Karpas-422 (cell line): ENCODE data around the gene AOAH. TPM values are rescaled to one million over a fixed set of nuclear protein-coding genes. Genes with fewer than 3 reads are reported as not detected.

Experiments used
- DNase-seq: peaks from one replicate; pipeline ENCODE4 v3.0.0-alpha.2; 2015
- H2AFZ ChIP-seq: fragments of 200-600 bp; sonication (generic); 2 replicates; pipeline ENCODE4 v1.6.1; 2014; ENCODE audit warnings: antibody characterized with exemption, low read length, mixed read lengths
- H3K27ac ChIP-seq: fragments of 200-600 bp; sonication (generic); 2 replicates; pipeline ENCODE4 v1.5.1; 2014; ENCODE audit warnings: mild to moderate bottlenecking, low read length, moderate library complexity
- H3K27me3 ChIP-seq: fragments of 200-600 bp; sonication (generic); 2 replicates; pipeline ENCODE4 v1.6.1; 2014; ENCODE audit warnings: low read length, mixed read lengths
- H3K36me3 ChIP-seq: fragments of 200-600 bp; sonication (generic); 2 replicates; pipeline ENCODE4 v1.6.1; 2014; ENCODE audit warnings: low read length, mixed read lengths; ENCODE audit not compliant: insufficient read depth
- H3K4me1 ChIP-seq: fragments of 200-600 bp; sonication (generic); 2 replicates; pipeline ENCODE4 v1.6.1; 2014; ENCODE audit warnings: mild to moderate bottlenecking, low read length, mixed read lengths
- H3K4me2 ChIP-seq: fragments of 200-600 bp; sonication (generic); 2 replicates; pipeline ENCODE4 v1.6.1; 2014; ENCODE audit warnings: low read length, low read depth, mild to moderate bottlenecking; ENCODE audit not compliant: poor library complexity, severe bottlenecking
- H3K4me3 ChIP-seq: fragments of 200-600 bp; sonication (generic); 2 replicates; pipeline ENCODE4 v1.5.1; 2014; ENCODE audit warnings: mild to moderate bottlenecking, antibody characterized with exemption, low read length, mixed read lengths
- H3K79me2 ChIP-seq: fragments of 200-600 bp; sonication (generic); 2 replicates; pipeline ENCODE4 v1.6.1; 2014; ENCODE audit warnings: mild to moderate bottlenecking, low read length, mixed read lengths
- H3K9ac ChIP-seq: fragments of 200-600 bp; sonication (generic); 2 replicates; pipeline ENCODE4 v1.6.0; 2014; ENCODE audit warnings: low read length
- H3K9me2 ChIP-seq: fragments of 200-600 bp; sonication (generic), shearing (Covaris generic); replicated peaks from 2 replicates; pipeline ENCODE4 v1.6.0; 2014; ENCODE audit warnings: mild to moderate bottlenecking, low read length, moderate library complexity; ENCODE audit not compliant: insufficient read depth
- H3K9me3 ChIP-seq: fragments of 300-700, 200-600 bp; sonication (generic); 2 replicates; pipeline ENCODE4 v1.6.1; 2014; ENCODE audit warnings: low read length, mixed read lengths
- H4K20me1 ChIP-seq: fragments of 200-600 bp; sonication (generic); 2 replicates; pipeline ENCODE4 v1.6.1; 2014; ENCODE audit warnings: mild to moderate bottlenecking, antibody characterized with exemption, low read length, low read depth; ENCODE audit not compliant: insufficient read depth
- total RNA-seq: library from RNA; depleted of rRNA; stranded (reverse); fragments of >200 nt; shearing (Covaris generic); gene quantifications from 2 replicates; pipeline ENCODE4 v1.2.3, GENCODE V29; 2014; ENCODE audit warnings: low replicate concordance

The AOAH gene
- total RNA-seq, 1 experiment from 2014 or later, result not detected

GRCh38 chr7:36663481-36663880, 60.8 kb downstream of the AOAH start:
- Histone ChIP-seq H3K9ac (no peak overlapping the region), H3K27ac (no peak overlapping the region), H3K27me3 (no peaks in the 10 kb centered on the region), H3K9me3 (no peaks in the 10 kb centered on the region), H3K9me2 (no peaks in the 10 kb centered on the region), H2AFZ (no peak overlapping the region), H3K36me3 (no peaks in the 10 kb centered on the region), H3K79me2 (no peaks in the 10 kb centered on the region), H4K20me1 (no peaks in the 10 kb centered on the region), H3K4me1 (no peaks in the 10 kb centered on the region), H3K4me3 (no peak overlapping the region), H3K4me2 (no peak overlapping the region)
- no peak for DNase-seq

GRCh38 chr7:36661135-36661840, 63.0 kb downstream of the AOAH start:
- Histone ChIP-seq H4K20me1 (no peaks in the 10 kb centered on the region), H3K4me2 (no peak overlapping the region), H2AFZ (no peak overlapping the region), H3K4me3 (no peak overlapping the region), H3K9me3 (no peaks in the 10 kb centered on the region), H3K9ac (no peak overlapping the region), H3K27ac (no peak overlapping the region), H3K79me2 (no peaks in the 10 kb centered on the region), H3K36me3 (no peaks in the 10 kb centered on the region), H3K4me1 (no peaks in the 10 kb centered on the region), H3K9me2 (no peaks in the 10 kb centered on the region), H3K27me3 (no peaks in the 10 kb centered on the region)
- DNase-seq, result no peak

GRCh38 chr7:36659638-36660341, 64.5 kb downstream of the AOAH start:
- Histone ChIP-seq H4K20me1 (no peaks in the 10 kb centered on the region), H3K4me1 (no peaks in the 10 kb centered on the region)

GRCh38 chr7:36659172-36659516, 65.2 kb downstream of the AOAH start:
- no peaks in the 10 kb centered on the region for H3K4me1 ChIP-seq
- no peaks in the 10 kb centered on the region for H3K27me3 ChIP-seq
- no peaks in the 10 kb centered on the region for H3K9me2 ChIP-seq
- H3K9ac ChIP-seq, result no peak overlapping the region
- no peaks in the 10 kb centered on the region for H3K9me3 ChIP-seq
- no peaks in the 10 kb centered on the region for H3K36me3 ChIP-seq
- no peaks in the 10 kb centered on the region for H3K79me2 ChIP-seq
- H3K4me3 ChIP-seq, result no peak overlapping the region
- H3K4me2 ChIP-seq, result no peak overlapping the region
- H2AFZ ChIP-seq, result no peak overlapping the region
- H3K27ac ChIP-seq, result no peak overlapping the region
- no peaks in the 10 kb centered on the region for H4K20me1 ChIP-seq
- no peak for DNase-seq

More at GRCh38 chr7:36659638-36660341, 64.5 kb downstream of the AOAH start:
- no peak overlapping the region for H3K27ac ChIP-seq
- H3K79me2 ChIP-seq, result no peaks in the 10 kb centered on the region
- no peaks in the 10 kb centered on the region for H3K36me3 ChIP-seq
- no peak for DNase-seq
- no peak overlapping the region for H3K9ac ChIP-seq
- no peaks in the 10 kb centered on the region for H3K27me3 ChIP-seq
- H2AFZ ChIP-seq, result no peak overlapping the region
- no peak overlapping the region for H3K4me3 ChIP-seq
- no peaks in the 10 kb centered on the region for H3K9me3 ChIP-seq
- H3K4me2 ChIP-seq, result no peak overlapping the region
- H3K9me2 ChIP-seq, result no peaks in the 10 kb centered on the region

GRCh38 chr7:36658335-36659171, 65.7 kb downstream of the AOAH start:
- H4K20me1 ChIP-seq, result no peaks in the 10 kb centered on the region
- no peak overlapping the region for H3K27ac ChIP-seq
- no peaks in the 10 kb centered on the region for H3K79me2 ChIP-seq
- no peak for DNase-seq
- H3K4me1 ChIP-seq, result no peaks in the 10 kb centered on the region
- no peaks in the 10 kb centered on the region for H3K9me3 ChIP-seq
- H3K9me2 ChIP-seq, result no peaks in the 10 kb centered on the region
- no peak overlapping the region for H3K4me3 ChIP-seq
- no peak overlapping the region for H3K9ac ChIP-seq
- H2AFZ ChIP-seq, result no peak overlapping the region
- H3K36me3 ChIP-seq, result no peaks in the 10 kb centered on the region
- H3K27me3 ChIP-seq, result no peaks in the 10 kb centered on the region
- H3K4me2 ChIP-seq, result no peak overlapping the region

GRCh38 chr7:36657036-36657660, 67.1 kb downstream of the AOAH start:
- Histone ChIP-seq H3K27ac (no peak overlapping the region), H2AFZ (no peak overlapping the region), H3K9ac (no peak overlapping the region), H3K27me3 (no peaks in the 10 kb centered on the region), H3K36me3 (no peaks in the 10 kb centered on the region), H3K9me3 (no peaks in the 10 kb centered on the region), H4K20me1 (no peaks in the 10 kb centered on the region), H3K4me2 (no peak overlapping the region), H3K4me1 (no peaks in the 10 kb centered on the region), H3K9me2 (no peaks in the 10 kb centered on the region), H3K79me2 (no peaks in the 10 kb centered on the region), H3K4me3 (no peak overlapping the region)
- no peak for DNase-seq

- no peak overlapping the region for H3K4me2 ChIP-seq
- H3K9me2 ChIP-seq, result no peaks in the 10 kb centered on the region
- H2AFZ ChIP-seq, result no peak overlapping the region
- no peaks in the 10 kb centered on the region for H3K79me2 ChIP-seq
- H3K9ac ChIP-seq, result no peak overlapping the region
- H3K36me3 ChIP-seq, result no peaks in the 10 kb centered on the region
- no peaks in the 10 kb centered on the region for H3K9me3 ChIP-seq
- DNase-seq, result no peak
- no peaks in the 10 kb centered on the region for H3K4me1 ChIP-seq
- no peaks in the 10 kb centered on the region for H3K27me3 ChIP-seq
- no peaks in the 10 kb centered on the region for H4K20me1 ChIP-seq
- no peak overlapping the region for H3K4me3 ChIP-seq
- H3K27ac ChIP-seq, result no peak overlapping the region
These were observed 69.9 kb downstream of the AOAH start for GRCh38 chr7:36654436-36654835.
